ENCODE data around the gene COX6A2.

DNA sequence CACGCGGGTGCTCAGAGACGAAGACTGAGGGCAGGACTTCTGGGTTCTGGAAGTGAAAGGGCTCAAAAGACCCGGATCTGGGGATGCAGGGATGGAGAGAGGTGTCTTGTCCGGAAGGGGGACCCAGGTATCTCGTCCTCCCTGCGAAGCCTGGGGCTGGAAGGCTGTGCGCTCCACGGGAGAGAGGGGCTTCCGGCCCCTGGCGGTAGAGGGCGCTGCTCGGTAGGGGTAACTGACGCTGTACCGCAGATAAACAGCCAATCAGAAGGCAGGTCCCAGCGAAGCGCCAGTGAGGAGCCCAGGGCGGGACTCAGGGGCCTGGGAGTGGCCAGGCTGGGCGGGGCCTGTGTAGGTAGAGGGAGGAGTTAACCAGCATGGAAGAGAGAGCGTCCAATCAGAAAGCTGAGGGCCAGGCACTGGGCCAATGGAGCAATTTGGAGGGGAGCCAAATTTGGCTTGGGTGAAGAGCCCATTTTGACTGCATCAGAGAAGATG, 44.6 kb upstream of the COX6A2 start:
- TF ChIP-seq, protein P1, sequence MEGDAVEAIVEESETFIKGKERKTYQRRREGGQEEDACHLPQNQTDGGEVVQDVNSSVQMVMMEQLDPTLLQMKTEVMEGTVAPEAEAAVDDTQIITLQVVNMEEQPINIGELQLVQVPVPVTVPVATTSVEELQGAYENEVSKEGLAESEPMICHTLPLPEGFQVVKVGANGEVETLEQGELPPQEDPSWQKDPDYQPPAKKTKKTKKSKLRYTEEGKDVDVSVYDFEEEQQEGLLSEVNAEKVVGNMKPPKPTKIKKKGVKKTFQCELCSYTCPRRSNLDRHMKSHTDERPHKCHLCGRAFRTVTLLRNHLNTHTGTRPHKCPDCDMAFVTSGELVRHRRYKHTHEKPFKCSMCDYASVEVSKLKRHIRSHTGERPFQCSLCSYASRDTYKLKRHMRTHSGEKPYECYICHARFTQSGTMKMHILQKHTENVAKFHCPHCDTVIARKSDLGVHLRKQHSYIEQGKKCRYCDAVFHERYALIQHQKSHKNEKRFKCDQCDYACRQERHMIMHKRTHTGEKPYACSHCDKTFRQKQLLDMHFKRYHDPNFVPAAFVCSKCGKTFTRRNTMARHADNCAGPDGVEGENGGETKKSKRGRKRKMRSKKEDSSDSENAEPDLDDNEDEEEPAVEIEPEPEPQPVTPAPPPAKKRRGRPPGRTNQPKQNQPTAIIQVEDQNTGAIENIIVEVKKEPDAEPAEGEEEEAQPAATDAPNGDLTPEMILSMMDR (IDR thresholded peaks at IDR 0.05) = peak; percentile 90
- TF ChIP-seq ZNF263 (CRISPR knock-in tag; IDR thresholded peaks at IDR 0.05; ENCODE audit: low read depth) = no peak
- no peak for TF ChIP-seq JUN (CRISPR knock-in tag; IDR thresholded peaks at IDR 0.05)
